ENCODE data around the gene ARHGEF11. TPM values are rescaled to one million over a fixed set of nuclear protein-coding genes. Genes with fewer than 3 reads are reported as not detected.

The ARHGEF11 gene
- total and polyA plus RNA-seq, 9 of the 15 experiments (the other 6 are each of a cell fraction or from before 2014, with no cell fraction given): 0.14 to 15.5 (median 9.0) TPM

DNA sequence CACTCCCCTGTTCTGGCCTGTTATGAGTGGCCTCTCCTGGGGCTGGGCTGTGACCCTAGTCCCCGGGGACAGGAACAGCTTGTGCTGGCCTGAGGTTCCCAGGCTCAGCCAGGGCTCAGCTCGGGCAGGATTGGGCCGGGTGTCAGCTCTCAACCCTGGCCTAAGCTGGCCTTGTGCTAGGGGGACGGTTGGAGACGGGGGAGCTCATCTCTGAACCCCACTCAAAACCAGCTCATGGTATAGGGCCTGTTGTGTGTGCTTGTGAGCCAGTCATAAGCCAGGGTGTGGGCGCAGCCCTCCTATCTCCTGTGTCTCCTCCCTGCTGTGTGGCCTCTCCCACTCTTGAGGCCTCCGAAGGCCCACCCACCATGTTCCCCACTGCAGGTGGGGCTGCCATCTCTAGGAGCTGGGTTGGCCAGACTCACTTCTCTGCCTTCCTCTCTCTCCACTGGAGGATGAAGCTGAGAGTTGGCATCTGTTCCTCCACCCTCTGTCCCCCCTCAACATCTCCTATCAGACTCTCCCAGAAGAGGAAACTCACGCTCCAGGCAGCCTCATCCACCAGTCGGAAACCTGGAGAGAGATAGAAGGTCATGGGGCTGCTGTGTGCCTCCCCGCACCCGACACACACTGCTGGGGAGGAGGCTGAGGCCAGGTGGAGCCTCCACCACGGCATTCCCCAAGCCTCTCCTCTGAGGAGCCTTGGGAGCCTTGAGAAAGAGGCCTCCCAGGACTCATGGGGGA is 150.7 kb downstream of the ARHGEF11 start (continued):
- no peak for TF ChIP-seq PHF21A (IDR thresholded peaks at IDR 0.05; ENCODE audit: borderline replicate concordance, low read depth)
- peak; percentile 88 for TF ChIP-seq ARID1B (IDR thresholded peaks at IDR 0.05)
- TF ChIP-seq SAP30 (IDR thresholded peaks at IDR 0.05; ENCODE audit: borderline replicate concordance, insufficient read depth, low read depth, low read length, poor library complexity, severe bottlenecking): no peak
- TF ChIP-seq ZFP30 (CRISPR knock-in tag; IDR thresholded peaks at IDR 0.05; ENCODE audit: borderline replicate concordance): no peak
- TF ChIP-seq L3MBTL2 (IDR thresholded peaks at IDR 0.05): peak; percentile 24; the same call in 1 of the 2 replicates
- TF ChIP-seq, protein P1, sequence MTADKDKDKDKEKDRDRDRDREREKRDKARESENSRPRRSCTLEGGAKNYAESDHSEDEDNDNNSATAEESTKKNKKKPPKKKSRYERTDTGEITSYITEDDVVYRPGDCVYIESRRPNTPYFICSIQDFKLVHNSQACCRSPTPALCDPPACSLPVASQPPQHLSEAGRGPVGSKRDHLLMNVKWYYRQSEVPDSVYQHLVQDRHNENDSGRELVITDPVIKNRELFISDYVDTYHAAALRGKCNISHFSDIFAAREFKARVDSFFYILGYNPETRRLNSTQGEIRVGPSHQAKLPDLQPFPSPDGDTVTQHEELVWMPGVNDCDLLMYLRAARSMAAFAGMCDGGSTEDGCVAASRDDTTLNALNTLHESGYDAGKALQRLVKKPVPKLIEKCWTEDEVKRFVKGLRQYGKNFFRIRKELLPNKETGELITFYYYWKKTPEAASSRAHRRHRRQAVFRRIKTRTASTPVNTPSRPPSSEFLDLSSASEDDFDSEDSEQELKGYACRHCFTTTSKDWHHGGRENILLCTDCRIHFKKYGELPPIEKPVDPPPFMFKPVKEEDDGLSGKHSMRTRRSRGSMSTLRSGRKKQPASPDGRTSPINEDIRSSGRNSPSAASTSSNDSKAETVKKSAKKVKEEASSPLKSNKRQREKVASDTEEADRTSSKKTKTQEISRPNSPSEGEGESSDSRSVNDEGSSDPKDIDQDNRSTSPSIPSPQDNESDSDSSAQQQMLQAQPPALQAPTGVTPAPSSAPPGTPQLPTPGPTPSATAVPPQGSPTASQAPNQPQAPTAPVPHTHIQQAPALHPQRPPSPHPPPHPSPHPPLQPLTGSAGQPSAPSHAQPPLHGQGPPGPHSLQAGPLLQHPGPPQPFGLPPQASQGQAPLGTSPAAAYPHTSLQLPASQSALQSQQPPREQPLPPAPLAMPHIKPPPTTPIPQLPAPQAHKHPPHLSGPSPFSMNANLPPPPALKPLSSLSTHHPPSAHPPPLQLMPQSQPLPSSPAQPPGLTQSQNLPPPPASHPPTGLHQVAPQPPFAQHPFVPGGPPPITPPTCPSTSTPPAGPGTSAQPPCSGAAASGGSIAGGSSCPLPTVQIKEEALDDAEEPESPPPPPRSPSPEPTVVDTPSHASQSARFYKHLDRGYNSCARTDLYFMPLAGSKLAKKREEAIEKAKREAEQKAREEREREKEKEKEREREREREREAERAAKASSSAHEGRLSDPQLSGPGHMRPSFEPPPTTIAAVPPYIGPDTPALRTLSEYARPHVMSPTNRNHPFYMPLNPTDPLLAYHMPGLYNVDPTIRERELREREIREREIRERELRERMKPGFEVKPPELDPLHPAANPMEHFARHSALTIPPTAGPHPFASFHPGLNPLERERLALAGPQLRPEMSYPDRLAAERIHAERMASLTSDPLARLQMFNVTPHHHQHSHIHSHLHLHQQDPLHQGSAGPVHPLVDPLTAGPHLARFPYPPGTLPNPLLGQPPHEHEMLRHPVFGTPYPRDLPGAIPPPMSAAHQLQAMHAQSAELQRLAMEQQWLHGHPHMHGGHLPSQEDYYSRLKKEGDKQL (CRISPR knock-in tag; IDR thresholded peaks at IDR 0.05; ENCODE audit: borderline replicate concordance): no peak
- TF ChIP-seq ZNF224 (CRISPR knock-in tag; IDR thresholded peaks at IDR 0.05): no peak
- no peak for TF ChIP-seq ZNF253 (CRISPR knock-in tag; conservative IDR thresholded peaks at IDR 0.05)
- TF ChIP-seq ELF4 (CRISPR knock-in tag; IDR thresholded peaks at IDR 0.05): no peak
- no peak for TF ChIP-seq ZNF699 (CRISPR knock-in tag; IDR thresholded peaks at IDR 0.05; ENCODE audit: insufficient replicate concordance)
- TF ChIP-seq VEZF1 (CRISPR knock-in tag; IDR thresholded peaks at IDR 0.05): peak; percentile 82
- TF ChIP-seq ZNF121 (CRISPR knock-in tag; conservative IDR thresholded peaks at IDR 0.05): no peak
- TF ChIP-seq CC2D1A (IDR thresholded peaks at IDR 0.05): no peak; the same call in 1 of the 2 replicates
- TF ChIP-seq PYGO2 (tag; IDR thresholded peaks at IDR 0.05): no peak
- TF ChIP-seq PCBP2 (IDR thresholded peaks at IDR 0.05; ENCODE audit: low read depth, low read length, poor library complexity, severe bottlenecking): no peak
- TF ChIP-seq ZNF644 (tag; IDR thresholded peaks at IDR 0.05; ENCODE audit: low read depth): no peak
- TF ChIP-seq, protein P2, sequence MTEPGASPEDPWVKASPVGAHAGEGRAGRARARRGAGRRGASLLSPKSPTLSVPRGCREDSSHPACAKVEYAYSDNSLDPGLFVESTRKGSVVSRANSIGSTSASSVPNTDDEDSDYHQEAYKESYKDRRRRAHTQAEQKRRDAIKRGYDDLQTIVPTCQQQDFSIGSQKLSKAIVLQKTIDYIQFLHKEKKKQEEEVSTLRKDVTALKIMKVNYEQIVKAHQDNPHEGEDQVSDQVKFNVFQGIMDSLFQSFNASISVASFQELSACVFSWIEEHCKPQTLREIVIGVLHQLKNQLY (CRISPR knock-in tag; conservative IDR thresholded peaks at IDR 0.05): no peak

Measured in K562 (cell line).